MCF 10A (cell line): ENCODE measurements around the gene PTPRG. TPM values are rescaled to one million over a fixed set of nuclear protein-coding genes. Genes with fewer than 3 reads are reported as not detected.

Experiments used
- BruUV-seq: library from RNA; stranded (reverse); fragments of 400-500 nt; replicated peaks from 2 replicates; lab custom pipeline; 2021; lab: Mats Ljungman, UMichigan
- CTCF ChIA-PET: fragments of 300-600 bp; sonication (Branson Sonifier 250); formaldehyde crosslinking; extraction: SDS; loops from one replicate; lab custom pipeline; 2021; ENCODE audit warnings: antibody characterized with exemption, inconsistent platforms; lab: Yijun Ruan, JAX
- POLR2A ChIA-PET: fragments of 300-600, 350-650 bp; sonication (Branson Sonifier 250); formaldehyde crosslinking; extraction: SDS; loops from one replicate; lab custom pipeline; 2020; ENCODE audit warnings: antibody characterized with exemption, inconsistent platforms; lab: Yijun Ruan, JAX
- DNase-seq: peaks from one replicate; pipeline ENCODE4 v3.0.0-alpha.2; 2018; ENCODE audit not compliant: unreplicated experiment
- H3K27ac Mint-ChIP-seq: one replicate; pipeline ENCODE4 v1.8.0; 2022; ENCODE audit warnings: mild to moderate bottlenecking, low read depth, mixed read lengths; ENCODE audit not compliant: unreplicated experiment
- H3K27me3 Mint-ChIP-seq: one replicate; pipeline ENCODE4 v1.8.0; 2022; ENCODE audit warnings: mixed read lengths; ENCODE audit not compliant: insufficient read depth, unreplicated experiment
- H3K36me3 Mint-ChIP-seq: one replicate; pipeline ENCODE4 v1.8.0; 2022; ENCODE audit warnings: mild to moderate bottlenecking, moderate library complexity, mixed read lengths; ENCODE audit not compliant: insufficient read depth, unreplicated experiment
- H3K4me1 Mint-ChIP-seq: one replicate; pipeline ENCODE4 v1.8.0; 2022; ENCODE audit warnings: mixed read lengths; ENCODE audit not compliant: insufficient read depth, unreplicated experiment
- H3K4me3 Mint-ChIP-seq: one replicate; pipeline ENCODE4 v1.8.0; 2022; ENCODE audit warnings: mild to moderate bottlenecking, moderate library complexity, mixed read lengths; ENCODE audit not compliant: unreplicated experiment
- H3K9me3 Mint-ChIP-seq: one replicate; pipeline ENCODE4 v1.8.0; 2022; ENCODE audit warnings: mixed read lengths; ENCODE audit not compliant: unreplicated experiment
- CTCF ChIP-seq: fragments of 200-600 bp; IDR thresholded peaks from one replicate; pipeline ENCODE4 v1.8.0; 2022; ENCODE audit warnings: antibody characterized with exemption, mild to moderate bottlenecking; ENCODE audit not compliant: unreplicated experiment
- intact Hi-C: fragments of 100-400 bp; cut with micrococcal nuclease; formaldehyde crosslinking; loops from 2 replicates; pipeline ENCODE4 v1.14.1; 2022
- total RNA-seq: library from RNA; stranded (reverse); gene quantifications from 2 replicates; pipeline ENCODE4 v1.2.3, GENCODE V29; 2022

Gene PTPRG
- total RNA-seq, 1 experiment from 2014 or later: 54.5 TPM

GRCh38 chr3:61912158-61912557 is 350.8 kb downstream of the PTPRG start:
- ChIA-PET POLR2A (interaction anchor here (0.6 kb wide), 1 partner anchor 40 kb away, joined by 3 read pairs; no protein-coding TSS in a partner anchor), CTCF (interaction anchor here (0.7 kb wide), 1 partner anchor 1319 kb away, joined by 3 read pairs; no protein-coding TSS in a partner anchor)
- Mint-ChIP-seq H3K27me3 (no peaks in the 10 kb centered on the region), H3K4me3 (no peak overlapping the region), H3K9me3 (no peaks in the 10 kb centered on the region), H3K4me1 (peaks cover 9% of the 10 kb centered on the region), H3K27ac (no peak overlapping the region), H3K36me3 (peaks cover 20% of the 10 kb centered on the region)
- intact Hi-C loops: no loop called here
- TF ChIP-seq CTCF: no peak
- DNase-seq: no peak
- BruUV-seq: no TSS peak

GRCh38 chr3:61913701-61914100 is 352.3 kb downstream of the PTPRG start:
- CTCF ChIA-PET: no interaction called here
- no peaks in the 10 kb centered on the region for H3K9me3 Mint-ChIP-seq

GRCh38 chr3:61914276-61914675 is 352.9 kb downstream of the PTPRG start:
- TF ChIP-seq CTCF: no peak
- POLR2A ChIA-PET: no interaction called here
- Mint-ChIP-seq H3K27ac (no peak overlapping the region), H3K27me3 (no peaks in the 10 kb centered on the region), H3K4me1 (peaks cover 14% of the 10 kb centered on the region), H3K36me3 (peaks cover 20% of the 10 kb centered on the region), H3K9me3 (no peaks in the 10 kb centered on the region), H3K4me3 (no peak overlapping the region)
- DNase-seq: no peak
- CTCF ChIA-PET: interaction anchor here (0.7 kb wide), 1 partner anchor 15 kb away, joined by 3 read pairs; no protein-coding TSS in a partner anchor
- no TSS peak for BruUV-seq
- intact Hi-C loops: no loop called here

More at GRCh38 chr3:61913701-61914100, 352.3 kb downstream of the PTPRG start:
- no peak for DNase-seq
- intact Hi-C loops: no loop called here
- POLR2A ChIA-PET: no interaction called here
- no peak overlapping the region for H3K27ac Mint-ChIP-seq
- TF ChIP-seq CTCF: no peak
- peaks cover 14% of the 10 kb centered on the region for H3K4me1 Mint-ChIP-seq
- BruUV-seq: no TSS peak
- H3K36me3 Mint-ChIP-seq: peaks cover 20% of the 10 kb centered on the region
- H3K4me3 Mint-ChIP-seq: no peak overlapping the region
- H3K27me3 Mint-ChIP-seq: no peaks in the 10 kb centered on the region

- no peak overlapping the region for H3K4me3 Mint-ChIP-seq
- no peak for TF ChIP-seq CTCF
- ChIA-PET CTCF (interaction anchor here (0.9 kb wide), 1 partner anchor 10 kb away, joined by 4 read pairs; no protein-coding TSS in a partner anchor), POLR2A (interaction anchor here (0.6 kb wide), 1 partner anchor 15 kb away, joined by 3 read pairs; no protein-coding TSS in a partner anchor)
- peaks cover 14% of the 10 kb centered on the region for H3K4me1 Mint-ChIP-seq
- intact Hi-C loops: no loop called here
- no peak overlapping the region for H3K27ac Mint-ChIP-seq
- no peak for DNase-seq
- peaks cover 25% of the 10 kb centered on the region for H3K36me3 Mint-ChIP-seq
- BruUV-seq: no TSS peak
- H3K27me3 Mint-ChIP-seq: no peaks in the 10 kb centered on the region
- no peaks in the 10 kb centered on the region for H3K9me3 Mint-ChIP-seq
These were observed 353.9 kb downstream of the PTPRG start for GRCh38 chr3:61915296-61915695.
